ENCODE results near the gene ATP23. TPM values are rescaled to one million over a fixed set of nuclear protein-coding genes. Genes with fewer than 3 reads are reported as not detected.

Gene ATP23
- total and polyA plus RNA-seq, 10 of the 15 experiments (the other 5 are each of a cell fraction or from before 2014, with no cell fraction given) = 1.6 to 28.1 (median 15.1) TPM

- no peak for FAIRE-seq
- ChIA-PET CTCF (interaction anchor here (0.9 to 5.8 kb wide), 17 partner anchors 8 to 140 kb away, joined by 3 to 131 read pairs (median 4); partner anchors contain the start of gene TSFM), POLR2A (interaction anchor here (0.6 to 11.1 kb wide), 3 partner anchors 52 to 1433 kb away, joined by 3 to 112 read pairs (median 12); no protein-coding TSS in a partner anchor), RAD21 (ENCODE audit: unreplicated experiment) (interaction anchor here (0.8 to 15.2 kb wide), 11 partner anchors 9 to 137 kb away, joined by 3 to 273 read pairs (median 6); partner anchors contain the start of gene CTDSP2), SMC1A (ENCODE audit: uncharacterized antibody, unreplicated experiment) (interaction anchor here (0.6 to 17.5 kb wide), 11 partner anchors 9 to 155 kb away, joined by 3 to 416 read pairs (median 3); partner anchors contain the start of genes AVIL and CTDSP2)
- H4K20me1 ChIP-seq (ENCODE audit: control insufficient read depth, insufficient read depth) = no peaks in the 10 kb centered on the region
- in situ Hi-C loops (cut with MboI) (no loop called here), intact Hi-C loops (cut with micrococcal nuclease; ENCODE audit: unreplicated experiment) (no loop called here)
- H3K4me1 ChIP-seq (ENCODE audit: control insufficient read depth, insufficient read depth, low read length) = peaks cover 61% of the 10 kb centered on the region
- ATAC-seq = peak; percentile 1; the same call in 1 of the 3 replicates
- H3K27ac ChIP-seq (ENCODE audit: control insufficient read depth, insufficient read depth) = no peak overlapping the region; the same call in 1 of the 2 replicates
- peak overlapping the region; percentile 51 for H3K9ac ChIP-seq (ENCODE audit: control insufficient read depth, insufficient read depth, low read length)
- no peaks in the 10 kb centered on the region for H3K9me3 ChIP-seq (replicated peaks; ENCODE audit: control insufficient read depth, insufficient read depth, low read length)
- TF ChIP-seq MEF2B (IDR thresholded peaks at IDR 0.05; ENCODE audit: partially characterized antibody, poor library complexity, severe bottlenecking) (peak; percentile 24), ESRRA (IDR thresholded peaks at IDR 0.05; ENCODE audit: low read length) (no peak), CEBPB (IDR thresholded peaks at IDR 0.05; ENCODE audit: borderline replicate concordance in 1 of 2, low read depth in 2 of 2, low read length in 2 of 2) (no peak), YBX1 (IDR thresholded peaks at IDR 0.05) (no peak), ZNF207 (IDR thresholded peaks at IDR 0.05; ENCODE audit: borderline replicate concordance) (no peak), RCOR1 (conservative IDR thresholded peaks at IDR 0.05; ENCODE audit: low read depth, low read length) (no peak), CREM (IDR thresholded peaks at IDR 0.05; ENCODE audit: low read depth) (no peak), FOXK2 (IDR thresholded peaks at IDR 0.05) (no peak), SMAD1 (IDR thresholded peaks at IDR 0.05; ENCODE audit: low read depth, partially characterized antibody) (no peak), NFYA (IDR thresholded peaks at IDR 0.05; ENCODE audit: borderline replicate concordance, low read depth, low read length) (no peak), KDM1A (IDR thresholded peaks at IDR 0.05; ENCODE audit: borderline replicate concordance) (no peak), NFXL1 (IDR thresholded peaks at IDR 0.05; ENCODE audit: borderline replicate concordance) (no peak), RBBP5 (conservative IDR thresholded peaks at IDR 0.05) (no peak), CTCF (IDR thresholded peaks at IDR 0.05 in 2 of 3, conservative IDR thresholded peaks at IDR 0.05 in 1 of 3; ENCODE audit: control insufficient read depth in 2 of 3, extremely low read depth in 1 of 3, insufficient read depth in 1 of 3, low read depth in 3 of 3, low read length in 3 of 3) (peak in 2 of 3 experiments; percentile 3 to 34; a peak in 1 of 6 replicates), GATAD2B (conservative IDR thresholded peaks at IDR 0.05; ENCODE audit: low read depth) (0 out of 2 replicates have a peak, but pooled peaks have one; percentile 24), RAD21 (IDR thresholded peaks at IDR 0.05; ENCODE audit: insufficient read depth, low read depth, low read length) (peak; percentile 19; the same call in 1 of the 2 replicates), NR2F1 (conservative IDR thresholded peaks at IDR 0.05) (no peak), SP1 (IDR thresholded peaks at IDR 0.05; ENCODE audit: low read depth, low read length) (no peak)
- peak overlapping the region; percentile 53; the same call in 1 of the 2 replicates for H3K4me3 ChIP-seq
- no peak for DNase-seq (ENCODE audit: low read depth, low spot score)
- H2AFZ ChIP-seq (ENCODE audit: control insufficient read depth, low read depth, low read length) = peak overlapping the region; percentile 59
- H3K27me3 ChIP-seq (replicated peaks in 1 of 2; ENCODE audit: control insufficient read depth in 2 of 2, insufficient read depth in 2 of 2, low read length in 1 of 2) = no peaks in the 10 kb centered on the region
- no peaks in the 10 kb centered on the region for H3K36me3 ChIP-seq (ENCODE audit: control insufficient read depth in 2 of 2, insufficient read depth in 2 of 2, low read length in 1 of 2)
- 5% methylated on average over 47 of the region's 54 CpGs for WGBS (ENCODE audit: insufficient coverage, insufficient replicate concordance, low lambda C conversion rate, missing lambda C conversion rate)
- no peaks in the 10 kb centered on the region for H3K79me2 ChIP-seq (ENCODE audit: control insufficient read depth, insufficient read depth, low read length)
- H3K4me2 ChIP-seq (ENCODE audit: control insufficient read depth, insufficient read depth) = peak overlapping the region; percentile 89
- BruUV-seq (replicated peaks) = no TSS peak
These were observed 44.7 kb upstream of the ATP23 start for GRCh38 chr12:57896434-57897201.
